Colonic mucosa (tissue), 4 donors: ENCODE measurements around the gene TSHZ1. TPM values are rescaled to one million over a fixed set of nuclear protein-coding genes. Genes with fewer than 3 reads are reported as not detected.

Source experiments
- DNase-seq: peaks from one replicate; pipeline ENCODE4 v3.0.0-alpha.2; 2020
- H3K27ac ChIP-seq: fragments of 200-600 bp; one replicate; pipeline ENCODE4 v1.8.0; 2021
- H3K27me3 ChIP-seq: fragments of 200-600 bp; one replicate; pipeline ENCODE4 v1.8.0; 2021
- H3K36me3 ChIP-seq: fragments of 200-600 bp; one replicate; pipeline ENCODE4 v1.8.0; 2021
- H3K4me1 ChIP-seq: fragments of 200-600 bp; one replicate; pipeline ENCODE4 v1.8.0; 2021; ENCODE audit warnings: mild to moderate bottlenecking
- H3K4me3 ChIP-seq: fragments of 200-600 bp; one replicate; pipeline ENCODE4 v1.8.0; 2021
- H3K9ac ChIP-seq, 2 donors: one replicate each; pipeline ENCODE4 v1.7.0; 2013; ENCODE audit warnings: control low read depth in 2 of 2, low read depth in 2 of 2, low read length in 2 of 2
- H3K9me3 ChIP-seq: fragments of 200-600 bp; one replicate; pipeline ENCODE4 v1.8.0; 2021
- intact Hi-C: fragments of 100-400 bp; cut with DNase I; formaldehyde crosslinking; loops from one replicate; pipeline ENCODE4 v1.14.1; 2022
- total RNA-seq, 2 donors: library from RNA; stranded (reverse); fragmentation: NEBNext Ultra II Directional in 1 of 2; extraction: Animal tissue kit (Norgen Biotek cat#: 25700) in 1 of 2; gene quantifications; one replicate each; pipeline ENCODE4 v1.2.1, GENCODE V29; 2021
- TF ChIP-seq, protein P1 (sequence below): fragments of 200-600 bp; IDR thresholded peaks from one replicate; pipeline ENCODE4 v1.8.0; 2022; ENCODE audit warnings: antibody characterized with exemption, mild to moderate bottlenecking
- donor health status: healthy.
- donor health status: DM: no; HTN: no; CAD: no.
- donor health status: DM: no; HTN: no; CAD: no.

The TSHZ1 gene
- total RNA-seq, 2 donors from 2014 or later = 16.6 to 34.3 TPM

DNA sequence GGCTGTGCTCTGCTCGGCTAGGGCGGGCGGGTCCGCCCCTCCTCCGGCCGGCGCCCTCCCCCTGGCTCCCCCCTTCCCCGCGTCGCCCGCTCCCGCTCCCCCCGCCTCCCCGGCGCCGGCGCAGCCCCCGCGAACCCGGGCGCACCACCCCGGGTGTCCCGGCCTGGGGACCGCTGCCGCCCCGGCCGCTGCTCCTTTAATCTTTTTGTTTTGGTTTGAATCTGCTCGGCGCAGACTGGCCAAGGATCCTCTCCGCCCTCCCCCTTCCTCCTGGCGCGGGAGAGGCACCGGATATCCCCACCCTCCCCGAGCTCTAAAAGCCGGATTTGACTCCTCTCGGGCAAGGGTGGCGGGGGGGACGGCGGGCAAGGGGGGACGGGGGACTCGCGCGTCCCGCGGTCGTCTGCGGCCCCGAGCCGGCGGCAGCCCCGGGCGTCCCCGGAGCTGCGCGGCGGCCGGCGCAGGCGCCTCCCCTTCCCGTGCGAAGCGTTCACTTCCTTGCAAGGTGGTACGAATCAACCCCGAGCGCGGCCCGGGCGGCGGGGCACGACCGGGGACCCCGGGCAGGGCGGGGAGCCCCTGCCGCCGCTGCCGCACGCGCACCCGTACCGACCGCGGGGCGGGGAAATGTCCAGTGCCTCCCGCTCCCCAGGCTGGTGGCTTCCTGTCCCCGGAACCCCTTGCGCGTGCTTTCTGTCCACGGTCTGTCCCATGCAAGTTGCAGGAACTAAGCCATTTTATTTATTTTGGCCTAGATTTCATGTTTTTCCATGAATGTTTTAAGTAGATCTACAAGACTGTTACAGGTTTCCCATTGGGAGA is 1.3 kb upstream of the TSHZ1 start, which contains the start of gene PTGR3:
Gene PTGR3 (minus strand): TSS at position 11 of the 822 bp plus-strand sequence. CDS start 81 bp downstream, outside the sequence.
- peaks cover 19% of the 10 kb centered on the region for H3K4me1 ChIP-seq
- peak; percentile 88 for DNase-seq

DNA sequence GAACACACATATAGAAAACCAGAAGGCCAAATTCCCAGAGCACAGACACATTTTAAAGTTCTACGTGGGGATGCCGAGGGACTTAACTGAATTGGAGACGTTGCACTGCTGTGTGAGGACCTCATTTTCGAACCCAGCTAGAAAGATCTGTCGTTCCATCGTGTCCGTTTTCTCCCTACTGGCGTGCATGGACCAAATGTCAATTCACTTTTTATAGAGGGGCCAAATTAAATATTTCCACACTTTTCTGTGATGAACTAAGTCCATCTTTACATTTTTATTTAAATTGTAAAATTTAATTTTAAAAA is 692 bp upstream of the TSHZ1 start:
- H3K4me3 ChIP-seq = peak overlapping the region; percentile 87
- peaks cover 22% of the 10 kb centered on the region for H3K4me1 ChIP-seq
- no peaks in the 10 kb centered on the region for H3K27me3 ChIP-seq
- intact Hi-C loops = no loop called here
- H3K9me3 ChIP-seq = no peaks in the 10 kb centered on the region
- DNase-seq = no peak
- H3K36me3 ChIP-seq = no peaks in the 10 kb centered on the region
- TF ChIP-seq, protein P1, sequence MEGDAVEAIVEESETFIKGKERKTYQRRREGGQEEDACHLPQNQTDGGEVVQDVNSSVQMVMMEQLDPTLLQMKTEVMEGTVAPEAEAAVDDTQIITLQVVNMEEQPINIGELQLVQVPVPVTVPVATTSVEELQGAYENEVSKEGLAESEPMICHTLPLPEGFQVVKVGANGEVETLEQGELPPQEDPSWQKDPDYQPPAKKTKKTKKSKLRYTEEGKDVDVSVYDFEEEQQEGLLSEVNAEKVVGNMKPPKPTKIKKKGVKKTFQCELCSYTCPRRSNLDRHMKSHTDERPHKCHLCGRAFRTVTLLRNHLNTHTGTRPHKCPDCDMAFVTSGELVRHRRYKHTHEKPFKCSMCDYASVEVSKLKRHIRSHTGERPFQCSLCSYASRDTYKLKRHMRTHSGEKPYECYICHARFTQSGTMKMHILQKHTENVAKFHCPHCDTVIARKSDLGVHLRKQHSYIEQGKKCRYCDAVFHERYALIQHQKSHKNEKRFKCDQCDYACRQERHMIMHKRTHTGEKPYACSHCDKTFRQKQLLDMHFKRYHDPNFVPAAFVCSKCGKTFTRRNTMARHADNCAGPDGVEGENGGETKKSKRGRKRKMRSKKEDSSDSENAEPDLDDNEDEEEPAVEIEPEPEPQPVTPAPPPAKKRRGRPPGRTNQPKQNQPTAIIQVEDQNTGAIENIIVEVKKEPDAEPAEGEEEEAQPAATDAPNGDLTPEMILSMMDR = no peak
- peak overlapping the region; percentile 99 for H3K27ac ChIP-seq
- peak overlapping the region; percentile 74 to 97 for H3K9ac ChIP-seq

More for the DNA sequence above, 1.3 kb upstream of the TSHZ1 start, which contains the start of gene PTGR3:
- H3K9me3 ChIP-seq = no peaks in the 10 kb centered on the region
- H3K36me3 ChIP-seq = no peaks in the 10 kb centered on the region
- peak within 1 kb of the TSS; percentile 74 to 97 for H3K9ac ChIP-seq
- H3K27me3 ChIP-seq = no peaks in the 10 kb centered on the region
- peak within 1 kb of the TSS; percentile 99 for H3K27ac ChIP-seq
- intact Hi-C loops = no loop called here
- peak within 1 kb of the TSS; percentile 87 for H3K4me3 ChIP-seq
- TF ChIP-seq, protein P1 = no peak

DNA sequence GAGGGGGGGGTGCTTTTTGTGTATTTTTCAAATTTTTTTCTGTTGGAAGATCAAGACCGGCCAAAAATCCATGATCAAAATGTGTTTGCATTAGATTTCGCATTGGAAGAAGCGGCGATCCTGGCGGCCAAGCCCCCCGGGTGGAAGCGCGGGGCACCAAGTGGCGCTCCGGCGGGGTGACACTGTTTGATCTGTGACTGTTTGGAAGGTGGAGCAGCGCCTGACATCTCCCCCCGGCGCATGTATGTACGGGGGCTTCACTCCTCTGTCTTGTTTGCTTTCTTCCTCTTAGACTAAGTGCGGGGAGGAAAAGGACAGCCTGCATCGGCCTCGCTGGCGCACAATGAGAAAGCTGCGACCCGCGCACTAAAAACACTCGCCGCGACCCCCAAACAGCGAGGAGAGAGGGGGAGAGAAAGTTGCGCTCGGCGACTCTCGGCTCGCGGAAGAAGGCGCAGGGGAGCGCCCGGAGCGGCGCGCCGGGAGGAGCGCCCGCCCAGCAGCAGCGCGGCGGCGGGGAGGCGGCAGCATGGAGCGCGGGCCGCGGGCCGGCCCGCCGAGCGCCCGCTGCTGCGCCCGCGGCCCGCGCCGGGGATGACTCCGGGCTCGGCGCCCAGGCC is 515 bp downstream of the TSHZ1 start:
- TF ChIP-seq, protein P1 = no peak
- Histone ChIP-seq H3K27ac (peak overlapping the region; percentile 99), H3K36me3 (no peaks in the 10 kb centered on the region), H3K9ac (peak overlapping the region; percentile 88 to 97), H3K4me1 (peaks cover 33% of the 10 kb centered on the region), H3K4me3 (peak overlapping the region; percentile 65), H3K27me3 (no peaks in the 10 kb centered on the region), H3K9me3 (no peaks in the 10 kb centered on the region)
- intact Hi-C loops = no loop called here
- peak; percentile 36 for DNase-seq

DNA sequence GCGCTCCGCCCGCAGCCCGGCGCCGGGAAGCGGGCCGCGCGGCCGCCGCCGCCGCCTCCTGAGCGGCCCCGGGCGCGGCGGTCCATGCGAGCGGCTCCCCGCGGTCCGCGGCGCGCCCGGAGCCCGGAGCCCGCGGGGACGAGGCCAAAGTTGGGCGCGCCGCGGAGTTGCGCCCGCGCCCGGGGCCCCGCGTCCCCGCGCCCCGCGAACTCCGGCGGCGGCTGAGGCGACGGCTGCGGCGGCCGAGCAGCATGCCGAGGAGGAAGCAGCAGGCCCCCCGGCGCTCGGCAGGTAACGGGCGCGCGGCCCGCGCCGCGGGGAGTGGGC is 992 bp downstream of the TSHZ1 start:
- intact Hi-C loops = no loop called here
- peak overlapping the region; percentile 84 for H3K27ac ChIP-seq
- H3K27me3 ChIP-seq = no peaks in the 10 kb centered on the region
- TF ChIP-seq, protein P1 = no peak
- H3K36me3 ChIP-seq = no peaks in the 10 kb centered on the region
- H3K4me1 ChIP-seq = peaks cover 30% of the 10 kb centered on the region
- peak overlapping the region; percentile 76 for H3K4me3 ChIP-seq
- DNase-seq = no peak
- no peaks in the 10 kb centered on the region for H3K9me3 ChIP-seq
- H3K9ac ChIP-seq = peak overlapping the region; percentile 72 to 88

DNA sequence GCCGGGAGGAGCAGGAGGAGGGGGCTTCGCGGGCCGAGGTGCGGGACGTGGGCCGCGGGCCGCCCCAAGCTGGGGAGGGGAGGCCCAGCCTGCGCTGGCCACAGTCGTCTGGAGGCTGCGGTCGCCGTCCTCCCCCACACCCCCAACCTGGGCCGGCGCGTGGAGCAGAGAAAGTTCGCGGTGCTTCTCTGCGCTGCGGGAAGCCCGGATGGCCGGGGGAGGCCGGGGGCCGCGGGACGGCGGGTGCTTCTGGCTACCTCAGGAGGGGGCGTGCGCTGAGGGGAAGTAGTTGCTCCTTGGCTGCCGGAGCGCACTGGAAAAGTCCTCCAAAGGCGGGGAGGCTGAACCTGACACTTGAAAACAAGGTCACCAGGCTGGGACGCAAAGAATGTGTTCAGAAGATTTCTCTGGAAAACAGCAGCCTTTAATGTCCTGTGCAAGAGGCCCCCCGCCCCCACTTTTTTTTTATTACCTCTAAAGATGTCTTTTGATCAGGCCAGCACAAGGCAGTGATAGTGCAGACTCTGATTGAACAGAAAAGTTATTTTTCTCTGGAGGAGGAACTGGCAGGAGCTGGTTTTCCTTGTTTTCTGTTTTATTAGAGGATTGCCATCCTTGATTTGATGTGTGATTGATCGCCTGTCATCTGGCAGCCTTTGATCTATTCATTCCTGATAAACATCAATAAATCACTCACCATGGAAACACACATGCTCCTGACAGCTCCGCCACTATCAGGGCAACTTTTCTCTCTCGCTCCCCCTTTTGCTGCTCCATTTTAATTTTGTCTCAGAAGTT is 1.6 kb downstream of the TSHZ1 start:
- TF ChIP-seq, protein P1 = no peak
- Histone ChIP-seq H3K4me3 (peak overlapping the region; percentile 76), H3K27me3 (no peaks in the 10 kb centered on the region), H3K27ac (peak overlapping the region; percentile 84), H3K9me3 (no peaks in the 10 kb centered on the region), H3K4me1 (peaks cover 28% of the 10 kb centered on the region), H3K9ac (peak overlapping the region; percentile 72 to 88), H3K36me3 (no peaks in the 10 kb centered on the region)
- DNase-seq = peak; percentile 64
- intact Hi-C loops = no loop called here
